Left ventricle myocardium superior (tissue), 1 donor: Measurements from ENCODE around the gene FARS2. TPM values are rescaled to one million over a fixed set of nuclear protein-coding genes. Genes with fewer than 3 reads are reported as not detected.
"Not testable (repeated sequence)": the region's sequence is repeated elsewhere in the genome, so short reads cannot be mapped to it uniquely, and the experiment has no call there.

Source experiments
- ATAC-seq: fragments of 200-7000 bp; cut with Tn5 transposase; one replicate; pipeline ENCODE4 v1.9.1; 2020; ENCODE audit warnings: mild to moderate bottlenecking, moderate library complexity
- DNase-seq: peaks from one replicate; pipeline ENCODE4 v3.0.0-alpha.2; 2020
- intact Hi-C: fragments of 100-400 bp; cut with micrococcal nuclease; formaldehyde crosslinking; loops from one replicate; pipeline ENCODE4 v1.11.0; 2022
- total RNA-seq: library from RNA; stranded (reverse); fragmentation: NEBNext Ultra II Directional; extraction: Animal tissue kit (Norgen Biotek cat#: 25700); gene quantifications from one replicate; pipeline ENCODE4 v1.2.1, GENCODE V29; 2021
- donor health status: DM: no; HTN: yes; CAD: no; lungs with severe emphysema.

The FARS2 gene
- total RNA-seq, 1 donor from 2014 or later, result 19.4 TPM

- ATAC-seq, intact Hi-C loops: not testable (repeated sequence)
Measured at GRCh38 chr6:5656695-5657094, 395.4 kb downstream of the FARS2 start.

GRCh38 chr6:5657684-5658430 is 396.5 kb downstream of the FARS2 start:
- DNase-seq (no peak), ATAC-seq (no peak)
- intact Hi-C loops, result no loop called here

More at GRCh38 chr6:5656695-5657094, 395.4 kb downstream of the FARS2 start:
- not testable (repeated sequence) for DNase-seq

GRCh38 chr6:5659467-5659866 is 398.2 kb downstream of the FARS2 start:
- ATAC-seq, result no peak
- no peak for DNase-seq
- intact Hi-C loops, result no loop called here

- DNase-seq (no peak), ATAC-seq (no peak)
- intact Hi-C loops, result no loop called here
Measured at GRCh38 chr6:5660772-5661171, 399.5 kb downstream of the FARS2 start.

GRCh38 chr6:5662797-5663196 is 401.5 kb downstream of the FARS2 start:
- intact Hi-C loops, result no loop called here
- no peak for ATAC-seq
- DNase-seq, result no peak

- ATAC-seq, result peak; percentile 43
- intact Hi-C loops, result no loop called here
- DNase-seq, result no peak
Measured at GRCh38 chr6:5663259-5663658, 401.9 kb downstream of the FARS2 start.

- intact Hi-C loops, result no loop called here
- DNase-seq (no peak), ATAC-seq (no peak)
Measured at GRCh38 chr6:5663739-5664138, 402.4 kb downstream of the FARS2 start.

- intact Hi-C loops, result no loop called here
- ATAC-seq (no peak), DNase-seq (no peak)
Measured at GRCh38 chr6:5664149-5664548, 402.8 kb downstream of the FARS2 start.

- DNase-seq (no peak), ATAC-seq (no peak)
- intact Hi-C loops, result no loop called here
Measured at GRCh38 chr6:5665173-5665572, 403.9 kb downstream of the FARS2 start.

- intact Hi-C loops, result no loop called here
- ATAC-seq (no peak), DNase-seq (no peak)
Measured at GRCh38 chr6:5665667-5666066, 404.4 kb downstream of the FARS2 start.

- ATAC-seq (no peak), DNase-seq (no peak)
- intact Hi-C loops, result no loop called here
Measured at GRCh38 chr6:5666695-5667094, 405.4 kb downstream of the FARS2 start.

- intact Hi-C loops, result no loop called here
- ATAC-seq (no peak), DNase-seq (no peak)
Measured at GRCh38 chr6:5667737-5668136, 406.4 kb downstream of the FARS2 start.

- DNase-seq (no peak), ATAC-seq (no peak)
- intact Hi-C loops, result no loop called here
Measured at GRCh38 chr6:5670381-5670780, 409.1 kb downstream of the FARS2 start.

GRCh38 chr6:5670811-5671561 is 409.7 kb downstream of the FARS2 start:
- intact Hi-C loops, result no loop called here

GRCh38 chr6:5671601-5672559 is 410.6 kb downstream of the FARS2 start:
- intact Hi-C loops, result no loop called here
- ATAC-seq, result no peak
- no peak for DNase-seq

More at GRCh38 chr6:5670811-5671561, 409.7 kb downstream of the FARS2 start:
- DNase-seq (no peak), ATAC-seq (peak; percentile 70)

- intact Hi-C loops, result no loop called here
- ATAC-seq (peak; percentile 60), DNase-seq (no peak)
Measured at GRCh38 chr6:5672581-5673011, 411.3 kb downstream of the FARS2 start.

- ATAC-seq, result no peak
- intact Hi-C loops, result no loop called here
Measured at GRCh38 chr6:5673019-5673790, 411.9 kb downstream of the FARS2 start.

GRCh38 chr6:5674141-5674540 is 412.8 kb downstream of the FARS2 start:
- no peak for DNase-seq
- ATAC-seq, result no peak
- intact Hi-C loops, result no loop called here

More at GRCh38 chr6:5673019-5673790, 411.9 kb downstream of the FARS2 start:
- DNase-seq, result no peak

- intact Hi-C loops, result no loop called here
- no peak for DNase-seq
- ATAC-seq, result peak; percentile 35
Measured at GRCh38 chr6:5674721-5675120, 413.4 kb downstream of the FARS2 start.
